ENCODE data around the gene TAAR1.

The TAAR1 gene

GRCh38 chr6:132612449-132613108, 46.4 kb downstream of the TAAR1 start:
- Histone ChIP-seq H2AFZ (ENCODE audit: low read length) (no peak overlapping the region), H3K9ac (ENCODE audit: low read length) (no peak overlapping the region)

GRCh38 chr6:132611616-132612015, 47.4 kb downstream of the TAAR1 start:
- H3K79me2 ChIP-seq (ENCODE audit: insufficient read depth, low read length) = no peaks in the 10 kb centered on the region
- H2AFZ ChIP-seq (ENCODE audit: low read length) = no peak overlapping the region
- H3F3A ChIP-seq (ENCODE audit: insufficient read depth, low read length) = no peaks in the 10 kb centered on the region
- no peak for TF ChIP-seq CTCF (IDR thresholded peaks at IDR 0.05; ENCODE audit: low read length)
- no peak for TF ChIP-seq EZH2 (IDR thresholded peaks at IDR 0.05; ENCODE audit: borderline replicate concordance, low read length)
- H3K36me3 ChIP-seq (ENCODE audit: insufficient read depth, low read length) = no peaks in the 10 kb centered on the region
- H3K9me3 ChIP-seq (ENCODE audit: low read length) = no peaks in the 10 kb centered on the region
- no peaks in the 10 kb centered on the region for H4K20me1 ChIP-seq (ENCODE audit: insufficient read depth, low read length)
- H3K9ac ChIP-seq (ENCODE audit: low read length) = no peak overlapping the region
- no peak overlapping the region for H3K4me2 ChIP-seq (ENCODE audit: low read length)
- no peaks in the 10 kb centered on the region for H3K27me3 ChIP-seq (ENCODE audit: insufficient read depth, low read length)
- no peaks in the 10 kb centered on the region for H3K4me1 ChIP-seq (ENCODE audit: insufficient read depth, low read length, severe bottlenecking)
- H3K9me2 ChIP-seq (ENCODE audit: low read depth, low read length) = no peaks in the 10 kb centered on the region
- H3K4me3 ChIP-seq (ENCODE audit: low read depth, low read length, poor library complexity, severe bottlenecking) = no peak overlapping the region
- no peak overlapping the region for H3K27ac ChIP-seq (ENCODE audit: low read depth, low read length, poor library complexity, severe bottlenecking)

More at GRCh38 chr6:132612449-132613108, 46.4 kb downstream of the TAAR1 start:
- no peaks in the 10 kb centered on the region for H3K9me2 ChIP-seq (ENCODE audit: low read depth, low read length)
- H3K36me3 ChIP-seq (ENCODE audit: insufficient read depth, low read length) = no peaks in the 10 kb centered on the region
- H3K4me1 ChIP-seq (ENCODE audit: insufficient read depth, low read length, severe bottlenecking) = no peaks in the 10 kb centered on the region
- no peak overlapping the region for H3K4me2 ChIP-seq (ENCODE audit: low read length)
- H3K27ac ChIP-seq (ENCODE audit: low read depth, low read length, poor library complexity, severe bottlenecking) = no peak overlapping the region
- H3K27me3 ChIP-seq (ENCODE audit: insufficient read depth, low read length) = no peaks in the 10 kb centered on the region
- H3K4me3 ChIP-seq (ENCODE audit: low read depth, low read length, poor library complexity, severe bottlenecking) = no peak overlapping the region
- H4K20me1 ChIP-seq (ENCODE audit: insufficient read depth, low read length) = no peaks in the 10 kb centered on the region
- H3K79me2 ChIP-seq (ENCODE audit: insufficient read depth, low read length) = no peaks in the 10 kb centered on the region
- H3K9me3 ChIP-seq (ENCODE audit: low read length) = no peaks in the 10 kb centered on the region
- TF ChIP-seq CTCF (IDR thresholded peaks at IDR 0.05; ENCODE audit: low read length) (no peak), EZH2 (IDR thresholded peaks at IDR 0.05; ENCODE audit: borderline replicate concordance, low read length) (no peak)
- no peaks in the 10 kb centered on the region for H3F3A ChIP-seq (ENCODE audit: insufficient read depth, low read length)

- no peaks in the 10 kb centered on the region for H3K79me2 ChIP-seq (ENCODE audit: insufficient read depth, low read length)
- no peaks in the 10 kb centered on the region for H3K27me3 ChIP-seq (ENCODE audit: insufficient read depth, low read length)
- no peaks in the 10 kb centered on the region for H3K9me2 ChIP-seq (ENCODE audit: low read depth, low read length)
- H3K27ac ChIP-seq (ENCODE audit: low read depth, low read length, poor library complexity, severe bottlenecking) = no peak overlapping the region
- H3K9ac ChIP-seq (ENCODE audit: low read length) = no peak overlapping the region
- H3F3A ChIP-seq (ENCODE audit: insufficient read depth, low read length) = no peaks in the 10 kb centered on the region
- H3K9me3 ChIP-seq (ENCODE audit: low read length) = no peaks in the 10 kb centered on the region
- H3K36me3 ChIP-seq (ENCODE audit: insufficient read depth, low read length) = no peaks in the 10 kb centered on the region
- no peak overlapping the region for H3K4me2 ChIP-seq (ENCODE audit: low read length)
- H2AFZ ChIP-seq (ENCODE audit: low read length) = no peak overlapping the region
- no peak overlapping the region for H3K4me3 ChIP-seq (ENCODE audit: low read depth, low read length, poor library complexity, severe bottlenecking)
- no peaks in the 10 kb centered on the region for H3K4me1 ChIP-seq (ENCODE audit: insufficient read depth, low read length, severe bottlenecking)
- TF ChIP-seq EZH2 (IDR thresholded peaks at IDR 0.05; ENCODE audit: borderline replicate concordance, low read length) = no peak
- no peak for TF ChIP-seq CTCF (IDR thresholded peaks at IDR 0.05; ENCODE audit: low read length)
- no peaks in the 10 kb centered on the region for H4K20me1 ChIP-seq (ENCODE audit: insufficient read depth, low read length)
Measured at GRCh38 chr6:132607544-132608233, 51.3 kb downstream of the TAAR1 start.

Measured in OCI-LY1 (cell line).